ENCODE measurements around the gene PHC2. TPM values are rescaled to one million over a fixed set of nuclear protein-coding genes. Genes with fewer than 3 reads are reported as not detected.
A peak's percentile ranks its signal among the peaks of the same experiment; 100 is the strongest.

PHC2 gene
- total RNA-seq, 1 experiment from 2014 or later: 245 TPM

DNA sequence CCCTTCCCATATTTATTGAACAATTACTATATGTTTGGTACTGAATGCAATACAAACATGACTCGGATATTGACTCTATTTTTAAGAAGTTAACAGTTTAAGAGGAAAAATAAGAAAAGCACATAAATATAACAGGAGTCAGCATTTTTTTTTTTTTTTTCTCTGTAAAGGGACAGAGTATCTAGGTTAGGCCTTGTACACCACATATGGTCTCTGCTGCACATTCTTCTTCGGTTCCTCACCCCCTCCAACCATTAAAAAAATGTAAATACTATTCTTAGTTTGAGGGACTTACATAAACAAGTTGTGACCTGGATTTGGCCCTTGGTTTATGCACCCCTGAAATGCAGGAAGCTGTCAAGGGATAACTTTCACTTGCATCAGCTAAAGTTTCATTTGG lies 40.4 kb downstream of the PHC2 start:
- DNase-seq (ENCODE audit: low read depth): peak; percentile 54

DNA sequence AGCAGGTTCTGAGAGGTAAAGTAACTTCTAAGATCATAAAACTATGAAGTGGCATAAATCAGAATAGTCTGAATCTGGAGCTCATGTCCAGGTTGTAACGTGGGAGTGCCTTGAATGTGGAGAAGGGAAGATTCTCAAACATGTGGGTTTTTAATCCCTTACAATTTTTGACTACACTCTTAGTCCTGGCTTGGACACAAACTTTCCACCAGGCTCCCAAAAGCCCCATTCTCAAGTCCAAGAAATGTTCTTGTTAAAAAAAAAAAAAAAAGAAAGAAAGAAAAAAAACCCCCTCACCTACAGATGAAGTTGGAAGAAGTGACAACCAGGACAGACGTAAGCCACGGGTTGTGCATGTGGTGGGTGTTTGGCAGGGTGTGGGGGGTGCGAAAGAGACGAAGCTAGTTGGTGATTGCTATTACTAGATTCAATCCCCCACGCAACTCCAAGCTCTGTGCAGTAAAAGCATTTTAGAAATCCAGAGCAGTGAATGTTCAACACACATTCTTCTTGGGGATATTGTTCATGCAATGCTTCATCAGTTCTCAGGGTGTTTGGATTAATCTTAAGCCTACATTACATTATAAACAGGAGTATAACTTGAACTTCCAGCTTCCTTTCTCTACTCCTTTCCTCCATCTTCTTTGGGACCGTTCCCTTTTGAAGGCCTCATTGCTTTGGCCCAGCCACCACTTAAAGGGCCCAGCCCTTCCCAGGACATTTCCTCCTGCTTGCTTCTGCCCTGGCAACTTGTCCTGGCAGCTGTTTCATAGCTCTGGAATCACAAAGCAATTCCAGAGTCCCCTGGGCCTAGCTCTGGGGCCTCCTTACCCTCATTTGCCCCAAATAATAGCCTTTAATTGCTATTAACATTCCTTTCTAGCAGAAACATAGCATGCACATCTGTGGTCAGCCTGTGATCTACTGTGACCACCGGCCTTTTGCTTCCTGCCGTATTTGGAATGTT lies 41.8 kb downstream of the PHC2 start:
- DNase-seq (ENCODE audit: low read depth): peak; percentile 91

DNA sequence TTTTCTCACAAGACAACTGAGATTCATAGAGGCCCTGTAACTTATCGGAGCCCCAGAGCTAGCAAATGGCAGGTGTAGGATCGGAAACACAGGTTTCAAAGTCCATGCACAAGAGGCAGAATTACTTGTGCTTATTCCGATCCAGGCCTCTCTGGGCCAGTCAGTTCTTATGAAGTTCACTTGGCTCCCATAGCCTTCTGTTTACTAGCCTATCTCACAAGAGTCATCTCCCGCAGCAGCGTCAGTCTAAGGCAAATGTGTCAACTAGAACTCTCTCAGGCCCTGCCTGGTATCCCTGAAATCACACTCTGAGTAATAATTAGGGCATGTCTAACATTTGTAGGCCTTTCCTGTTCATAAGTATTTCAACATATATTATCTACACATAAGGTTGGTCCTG lies 43.3 kb downstream of the PHC2 start:
- peak; percentile 78 for DNase-seq (ENCODE audit: low read depth)

DNA sequence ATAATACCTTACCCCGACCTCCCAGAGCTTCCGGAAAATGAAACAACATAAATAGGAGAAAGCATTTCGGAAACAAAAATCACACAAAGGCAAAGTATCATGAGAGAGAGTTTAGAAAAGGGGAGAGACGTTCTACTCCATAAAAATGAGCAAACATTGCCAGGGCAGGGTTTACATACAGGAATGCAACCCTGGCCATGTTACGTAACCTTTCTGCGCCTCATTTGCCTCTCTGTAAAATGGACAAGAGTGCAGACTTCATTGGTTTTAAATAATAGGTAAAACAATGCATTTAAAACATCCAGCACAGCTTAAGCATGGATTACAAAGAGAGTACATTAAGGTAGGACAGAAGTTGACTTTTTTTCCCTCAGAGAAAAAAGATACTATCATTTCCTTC lies 45.6 kb downstream of the PHC2 start:
- DNase-seq (ENCODE audit: low read depth): no peak

DNA sequence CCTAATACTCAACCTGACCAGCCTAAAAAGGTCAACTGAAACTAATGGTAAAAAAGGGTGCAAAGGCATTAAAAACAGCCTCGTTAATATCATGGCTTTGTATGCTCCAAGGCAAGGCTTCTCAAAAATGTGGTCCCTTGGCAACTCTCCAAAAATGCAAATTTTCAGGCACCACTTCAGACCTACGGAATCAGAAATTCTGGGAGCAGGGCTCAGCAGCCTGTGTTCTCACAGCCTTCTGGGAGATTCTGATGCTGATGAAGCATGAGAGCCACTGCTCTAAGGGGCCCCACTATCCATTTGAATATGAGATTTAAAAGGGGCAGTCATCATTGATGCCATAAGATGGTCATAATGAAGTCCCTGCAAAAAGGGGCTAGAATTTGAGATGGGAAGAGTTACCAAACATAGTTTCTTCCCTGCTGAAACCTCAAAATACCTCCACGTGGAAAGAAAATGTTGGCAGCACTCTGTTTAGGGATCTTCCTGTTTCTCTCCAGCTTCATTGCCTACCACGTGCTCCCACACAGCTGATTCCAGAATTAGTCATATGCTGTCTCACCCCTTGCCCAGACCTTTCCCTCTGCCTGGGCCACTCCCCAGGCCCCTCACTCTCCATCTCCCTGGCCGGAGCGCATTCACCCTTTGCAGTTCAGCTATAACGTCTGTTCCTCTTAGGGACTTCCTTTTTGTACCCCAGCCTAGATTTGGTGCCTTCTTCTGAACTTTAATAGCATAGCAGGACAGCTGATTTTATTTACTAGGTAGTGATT lies 46.7 kb downstream of the PHC2 start:
- DNase-seq (ENCODE audit: low read depth): peak; percentile 83

DNA sequence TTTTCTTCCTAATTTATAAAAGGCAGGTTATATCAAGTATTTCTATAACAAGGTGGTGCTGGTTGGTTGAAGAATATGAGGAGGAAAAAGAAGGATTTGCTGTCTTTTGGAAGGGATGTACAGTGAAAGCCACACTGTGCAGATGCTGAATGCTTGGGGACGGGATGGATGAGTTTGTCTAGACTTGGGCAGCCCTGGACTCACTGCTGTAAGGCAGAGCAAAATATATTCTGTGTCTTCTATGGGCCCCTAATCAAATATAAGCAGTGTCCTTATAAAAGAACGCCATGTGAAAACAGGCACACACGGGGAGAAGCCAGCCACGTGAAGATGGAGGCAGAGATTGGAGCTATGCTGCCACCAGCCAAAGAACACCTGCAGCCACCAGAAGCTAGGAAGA lies 47.4 kb downstream of the PHC2 start:
- no peak for DNase-seq (ENCODE audit: low read depth)

DNA sequence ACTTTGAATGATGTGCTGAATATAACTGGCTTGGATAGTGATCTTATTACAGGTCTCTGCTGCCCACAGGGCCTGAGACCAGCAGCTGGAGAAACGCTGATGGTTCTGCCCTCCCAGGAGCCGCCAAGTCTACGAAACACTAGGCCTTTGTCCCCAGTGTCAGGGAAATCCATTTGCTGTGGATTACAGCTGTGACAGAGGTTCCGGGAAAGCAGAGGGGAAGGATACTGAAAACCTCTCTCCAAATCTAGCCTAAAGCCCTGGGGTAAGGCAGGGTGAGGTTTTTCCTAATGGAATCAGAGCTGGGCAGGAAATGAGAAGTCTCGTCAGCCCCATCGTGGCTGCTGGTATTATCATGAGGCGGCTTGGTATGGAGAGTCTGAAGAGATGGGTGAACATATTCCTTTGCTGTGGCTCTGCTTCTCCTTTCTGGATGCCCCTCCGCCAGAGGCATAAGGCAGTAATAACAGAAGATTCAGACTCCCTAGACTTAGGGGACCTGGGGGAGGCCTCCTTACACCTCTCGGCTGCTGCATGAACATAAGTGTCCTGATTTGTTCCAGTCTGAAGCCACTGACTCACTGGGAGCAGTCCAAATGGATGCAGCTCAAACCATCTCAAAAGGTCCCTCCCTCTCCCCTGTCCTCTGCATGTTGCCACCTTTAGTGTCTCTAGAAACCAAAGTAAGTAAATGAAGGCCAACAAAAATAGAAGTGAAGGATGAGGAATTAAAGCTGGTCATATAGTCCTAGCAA lies 48.1 kb downstream of the PHC2 start:
- peak; percentile 82 for DNase-seq (ENCODE audit: low read depth)

DNA sequence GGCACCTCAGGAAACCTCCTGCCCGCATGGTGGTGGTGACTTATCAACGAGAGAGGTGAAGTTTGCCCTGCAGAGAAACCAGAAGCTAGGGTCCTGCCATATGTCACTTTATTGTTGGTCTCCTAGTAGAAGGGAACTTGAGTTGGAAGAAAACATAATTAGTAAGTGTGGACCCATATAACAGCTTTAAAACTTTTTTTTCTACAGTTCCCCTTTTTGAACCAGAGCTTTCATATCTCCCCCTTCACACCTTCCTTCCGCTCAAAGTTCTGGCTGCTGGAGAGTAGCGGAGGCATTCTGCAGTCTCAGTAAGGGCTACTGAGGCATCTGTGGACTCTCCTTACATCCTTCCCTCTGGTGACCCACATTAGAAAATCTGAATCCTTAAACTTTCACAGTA lies 48.9 kb downstream of the PHC2 start:
- no peak for DNase-seq (ENCODE audit: low read depth)

DNA sequence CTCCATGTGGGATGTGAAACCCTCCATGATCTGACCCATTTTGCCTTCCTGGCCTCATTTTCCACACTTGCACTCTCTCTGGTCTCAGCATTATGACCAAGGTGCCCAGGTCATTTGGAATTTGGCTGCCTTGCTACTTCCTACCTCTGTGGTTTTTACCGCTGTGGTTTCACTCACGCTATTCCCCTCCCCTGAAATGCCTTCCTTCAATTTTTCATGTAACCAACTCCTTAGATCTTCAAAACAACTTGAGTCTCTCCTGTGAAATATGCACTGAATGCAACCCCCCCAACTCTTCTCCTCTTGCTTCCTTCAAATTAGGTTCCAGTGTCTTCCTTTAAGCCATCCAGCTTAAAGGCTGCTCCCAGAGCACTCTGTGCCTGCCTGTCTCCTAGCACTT lies 50.1 kb downstream of the PHC2 start:
- DNase-seq (ENCODE audit: low read depth): no peak

DNA sequence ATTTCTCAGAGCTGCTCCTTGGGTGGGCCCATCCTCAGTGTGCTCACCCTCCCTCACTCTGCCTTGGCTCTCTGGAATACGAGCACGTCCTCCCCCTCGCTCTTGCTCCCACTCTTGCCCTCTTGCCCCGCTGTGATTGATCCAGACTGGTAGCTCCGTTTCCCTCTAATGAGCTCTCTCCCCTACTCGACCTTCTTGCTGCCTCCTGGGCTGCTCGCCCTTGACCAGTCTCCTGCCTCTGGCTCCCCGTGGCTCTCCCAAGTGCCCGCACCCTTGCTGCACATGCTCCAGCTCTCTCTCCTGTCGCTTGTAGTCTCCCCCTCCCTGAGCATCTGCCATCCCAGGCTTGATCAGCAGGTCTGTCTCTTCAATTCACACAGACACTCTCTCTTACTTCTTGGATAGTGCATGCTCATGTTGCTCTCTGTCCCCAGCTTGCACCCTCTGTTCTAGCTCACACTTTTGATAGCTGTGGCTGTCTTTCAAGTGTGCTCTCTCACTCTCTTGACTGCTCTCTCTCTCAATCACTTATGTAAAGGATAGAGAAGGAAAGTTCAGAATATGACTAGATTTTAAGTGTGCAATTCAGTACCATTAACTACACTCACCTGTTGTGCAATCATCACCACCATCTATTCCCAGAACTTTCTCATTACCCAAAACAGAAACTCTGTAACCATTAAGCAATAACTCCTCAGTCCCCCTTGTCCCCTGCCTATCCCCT lies 51.1 kb downstream of the PHC2 start:
- DNase-seq (ENCODE audit: low read depth): no peak

DNA sequence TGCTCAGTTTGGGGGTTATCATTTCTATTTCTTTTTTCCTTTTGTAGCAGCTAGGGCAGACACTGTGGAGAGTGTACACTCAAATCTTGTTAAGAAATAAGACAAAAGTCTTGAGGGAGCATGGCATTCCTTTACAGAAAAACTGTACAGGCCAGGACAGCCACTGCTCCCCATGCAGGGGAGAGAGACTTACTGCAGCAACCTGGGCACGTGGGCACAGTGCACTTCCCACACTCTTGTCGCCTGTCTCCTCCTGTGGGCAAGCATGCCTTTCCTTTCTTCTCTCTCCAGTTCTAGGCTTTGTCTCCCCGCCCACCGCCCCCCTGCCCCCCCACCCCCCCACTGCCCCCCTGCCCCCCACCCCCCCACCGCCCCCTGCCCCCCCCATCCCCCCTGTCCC lies 51.9 kb downstream of the PHC2 start:
- DNase-seq (ENCODE audit: low read depth): peak; percentile 38

DNA sequence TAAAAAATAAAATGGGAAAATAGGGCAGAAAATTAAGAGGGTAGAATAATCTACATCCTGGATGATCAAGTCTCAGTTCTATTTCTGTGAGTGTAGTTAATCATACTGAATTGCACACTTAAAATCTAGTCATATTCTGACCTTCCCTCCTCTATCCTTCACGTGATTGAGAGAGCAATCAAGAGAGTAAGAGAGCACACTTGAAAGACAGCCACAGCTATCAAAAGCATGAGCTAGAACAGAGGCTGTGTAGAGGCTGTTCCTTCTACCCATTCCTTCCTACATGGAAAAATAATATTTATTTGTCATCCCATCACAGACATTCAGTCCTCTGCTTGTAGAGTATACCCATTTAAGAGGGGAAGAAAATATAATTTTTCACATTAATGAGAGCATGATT lies 52.4 kb downstream of the PHC2 start:
- no peak for DNase-seq (ENCODE audit: low read depth)

DNA sequence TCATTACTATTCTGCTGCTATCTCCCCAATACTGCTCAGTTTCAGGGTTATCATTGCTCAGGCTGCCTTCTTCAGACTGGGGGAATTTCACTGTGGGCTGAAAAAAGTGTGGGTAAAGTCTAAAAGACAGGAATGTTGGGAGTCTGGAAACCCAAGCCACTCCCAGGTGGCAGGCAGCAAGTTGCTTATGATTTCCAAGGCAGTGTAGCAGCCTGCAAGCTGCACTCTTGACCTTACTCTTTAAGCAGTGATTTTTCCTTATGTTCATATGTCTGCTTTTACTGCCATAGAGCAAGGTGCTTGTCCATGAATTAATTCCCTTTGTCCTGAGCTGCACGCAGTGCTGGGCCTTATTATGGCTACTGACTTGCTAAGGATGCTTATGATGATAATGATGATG lies 53.1 kb downstream of the PHC2 start:
- no peak for DNase-seq (ENCODE audit: low read depth)

DNA sequence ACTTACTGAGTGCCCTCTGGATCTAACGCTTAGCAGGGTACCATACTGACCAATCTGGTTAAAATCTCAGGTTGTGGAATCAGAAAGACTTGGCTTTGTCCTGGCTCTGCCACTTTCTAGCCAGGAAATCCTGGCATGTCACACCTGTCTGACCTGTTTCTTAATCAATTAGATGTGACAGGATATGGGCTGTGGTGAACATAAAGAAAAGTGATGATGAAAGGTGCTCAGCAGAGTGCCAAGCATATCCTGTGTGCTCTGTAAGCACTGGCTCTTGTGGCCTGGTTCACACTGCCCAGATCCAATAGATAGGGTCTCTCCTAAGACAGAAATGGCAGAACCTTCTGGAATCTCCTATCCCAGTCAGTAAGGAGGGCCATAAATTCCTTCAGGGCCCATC lies 53.9 kb downstream of the PHC2 start:
- no peak for DNase-seq (ENCODE audit: low read depth)

DNA sequence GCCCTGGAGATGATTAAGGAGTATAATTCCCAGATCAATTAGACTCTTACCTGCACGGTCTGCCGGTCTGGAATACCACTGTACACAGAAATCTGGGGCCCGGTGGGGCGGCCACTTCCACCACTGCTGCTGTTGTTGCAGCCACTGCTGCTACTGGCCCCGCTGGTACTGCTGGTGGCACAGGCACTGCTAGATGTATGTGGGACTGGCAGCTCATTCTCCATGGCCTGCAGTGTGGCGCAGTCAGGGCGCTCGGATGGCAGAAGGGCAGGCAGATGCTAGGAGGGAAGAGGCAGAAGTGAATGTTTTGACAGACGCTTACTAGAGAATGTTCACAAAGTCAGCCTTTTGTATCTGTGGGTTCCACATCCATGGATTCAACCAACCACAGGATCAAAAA lies 55.6 kb downstream of the PHC2 start:
- no peak for DNase-seq (ENCODE audit: low read depth)

DNA sequence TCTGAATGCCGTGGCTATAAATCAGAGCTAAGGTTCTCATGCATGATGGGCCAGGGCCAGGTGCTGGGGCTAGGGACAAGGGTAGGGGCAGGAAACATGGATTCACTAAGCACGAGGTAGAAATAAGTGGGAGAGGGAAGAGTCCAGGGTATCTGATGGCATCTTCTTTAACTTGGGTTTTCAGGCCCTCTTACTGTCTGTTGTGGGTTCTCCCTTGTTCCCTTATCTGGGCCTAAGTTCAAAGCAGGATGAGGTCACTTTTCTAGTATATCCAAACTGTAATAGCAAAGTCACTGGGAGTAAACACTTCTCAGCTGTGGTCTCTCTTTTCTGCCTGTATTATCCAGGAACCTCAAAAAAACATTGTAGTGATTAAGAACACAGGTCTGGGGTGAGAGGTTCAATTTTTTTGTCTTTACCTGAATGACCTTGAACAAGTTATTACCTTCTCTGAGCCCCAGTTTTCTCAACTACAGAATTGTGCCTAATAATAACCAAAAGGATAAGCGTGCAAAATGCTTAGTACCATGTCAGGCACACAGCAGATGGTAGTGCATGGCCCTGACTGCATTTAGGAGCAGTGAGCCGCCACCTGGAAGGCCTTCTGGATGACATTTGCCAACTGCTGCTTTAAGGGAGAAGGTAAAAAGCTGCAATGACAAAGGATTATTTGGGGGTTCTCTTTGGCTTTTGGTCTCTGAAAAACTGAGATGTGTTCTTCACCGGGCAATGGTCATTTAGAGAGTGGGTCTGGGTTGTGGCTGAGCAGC lies 56.4 kb downstream of the PHC2 start:
- DNase-seq (ENCODE audit: low read depth): no peak

DNA sequence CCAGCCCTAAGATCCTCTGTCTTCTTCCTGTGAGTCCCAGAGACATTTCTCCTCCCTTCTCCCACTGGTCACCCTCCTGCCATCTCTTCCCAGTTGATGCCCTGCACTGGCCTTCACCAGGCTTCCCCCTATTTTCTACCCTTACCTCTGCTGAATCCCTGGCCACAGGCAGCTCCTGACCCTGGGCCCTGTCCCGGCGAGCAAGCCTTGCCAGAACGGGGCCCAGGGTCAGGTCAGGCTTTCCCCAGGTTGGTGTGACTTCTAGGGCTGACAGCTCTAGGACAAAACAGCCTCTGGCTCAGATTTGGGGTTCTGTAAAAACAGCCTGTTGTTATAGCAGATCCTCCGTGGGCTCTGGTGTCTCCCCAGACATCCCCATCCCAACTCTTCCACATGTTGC lies 57.3 kb downstream of the PHC2 start:
- DNase-seq (ENCODE audit: low read depth): no peak

DNA sequence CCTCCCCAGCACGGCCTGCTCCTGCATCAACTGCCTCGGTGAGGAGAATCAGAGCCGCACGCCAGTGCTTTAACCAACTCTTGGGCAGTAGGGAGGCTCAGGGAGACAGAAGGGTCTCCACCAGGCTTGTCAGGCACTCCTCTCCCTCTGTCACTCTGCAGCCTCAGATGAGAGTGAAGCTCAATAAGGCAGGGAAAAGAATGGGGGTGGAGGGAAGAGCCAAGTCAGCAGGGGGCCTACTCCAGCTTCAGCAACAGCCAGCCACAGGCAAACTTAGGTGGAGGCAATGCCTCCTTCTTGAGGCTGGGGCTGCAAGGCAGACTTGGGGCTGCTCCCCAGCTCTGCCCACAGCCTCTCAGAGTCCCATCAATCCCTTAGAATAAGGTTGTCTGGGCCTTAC lies 58.2 kb downstream of the PHC2 start:
- no peak for DNase-seq (ENCODE audit: low read depth)

DNA sequence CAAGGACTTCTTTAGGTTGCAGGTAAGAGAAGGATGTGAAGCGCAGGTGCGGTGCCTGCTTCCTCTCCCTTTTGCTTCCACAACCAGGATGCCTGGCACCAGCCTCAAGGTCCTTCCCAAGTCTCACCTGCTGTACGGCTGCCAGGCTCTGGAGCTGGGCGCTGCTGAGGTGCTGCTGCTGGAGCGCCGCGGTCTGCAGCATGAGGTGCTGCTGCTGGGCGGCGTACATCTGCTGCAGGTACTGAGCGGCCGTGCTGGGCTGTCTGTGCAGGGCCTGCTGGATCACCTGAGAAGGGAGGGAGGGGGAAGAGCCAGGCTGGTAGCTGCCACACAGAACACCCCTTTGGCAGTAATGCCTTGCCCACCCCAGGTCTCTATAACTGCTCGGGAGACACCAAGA lies 58.7 kb downstream of the PHC2 start:
- DNase-seq (ENCODE audit: low read depth): no peak

DNA sequence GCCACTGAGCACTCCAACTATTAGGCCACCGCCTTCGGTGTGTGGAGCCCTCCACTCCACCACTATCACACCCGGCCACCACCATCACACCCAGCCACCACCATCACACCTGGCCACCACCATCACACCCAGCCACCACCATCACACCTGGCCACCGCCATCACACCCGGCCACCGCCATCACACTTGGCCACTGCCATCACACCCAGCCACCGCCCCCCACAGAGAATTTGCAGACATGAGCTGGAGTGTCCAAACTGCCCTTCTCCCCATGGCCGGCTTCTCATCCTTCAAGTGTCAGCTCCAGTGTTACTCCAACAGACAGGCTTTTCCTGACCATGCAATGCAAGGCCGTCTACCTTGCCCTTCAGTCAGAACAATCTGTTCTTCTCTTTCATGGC lies 59.6 kb downstream of the PHC2 start:
- DNase-seq (ENCODE audit: low read depth): no peak

DNA sequence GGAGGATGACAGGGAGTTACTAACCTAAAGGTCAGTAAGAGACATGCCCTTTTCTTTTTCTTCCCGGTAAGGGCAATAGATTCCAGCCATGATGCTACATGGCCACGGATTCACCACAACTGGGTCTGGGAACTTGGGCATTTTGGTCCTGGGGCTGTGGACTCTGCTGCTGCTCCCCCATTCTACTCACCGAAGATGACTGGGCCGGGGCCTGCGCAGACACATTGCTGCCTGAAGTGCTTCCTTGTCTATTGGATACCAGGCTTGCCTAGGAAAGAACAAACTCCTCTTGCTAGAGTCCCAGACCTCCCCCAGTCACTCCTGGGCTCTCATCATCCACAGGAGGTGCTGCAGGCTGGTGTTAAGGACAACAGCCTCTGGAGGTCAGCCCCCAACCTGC lies 60.1 kb downstream of the PHC2 start:
- no peak for DNase-seq (ENCODE audit: low read depth)

All from LHCN-M2 (cell line).